Activated naive CD8-positive, alpha-beta T cell treated with anti-CD3 and anti-CD28 coated beads, Interleukin-2, amount 10 ng/mL, durations not matched to agents 7 days and 5 days (primary cell): ENCODE measurements around the gene FKBP5. TPM values are rescaled to one million over a fixed set of nuclear protein-coding genes. Genes with fewer than 3 reads are reported as not detected.
A peak's percentile ranks its signal among the peaks of the same experiment; 100 is the strongest.

Experiments used
- ATAC-seq: fragments of 150-1000 bp; cut with Tn5 transposase; one replicate; pipeline ENCODE4 v1.10.0; 2021; ENCODE audit warnings: low read depth, moderate library complexity
- POLR2A ChIA-PET: fragments of 350-600 bp; sonication (Branson Sonifier 250); formaldehyde crosslinking; loops from one replicate; lab custom pipeline; 2021; ENCODE audit warnings: antibody characterized with exemption; lab: Charles Lee
- DNase-seq: peaks from one replicate; pipeline ENCODE4 v3.0.0; 2021
- H3K27ac Mint-ChIP-seq: one replicate; pipeline ENCODE4 v1.8.0; 2022; ENCODE audit warnings: mild to moderate bottlenecking, mixed read lengths
- H3K27me3 Mint-ChIP-seq: one replicate; pipeline ENCODE4 v1.8.0; 2022; ENCODE audit warnings: mild to moderate bottlenecking, moderate library complexity, mixed read lengths
- H3K36me3 Mint-ChIP-seq: one replicate; pipeline ENCODE4 v1.8.0; 2021; ENCODE audit warnings: mild to moderate bottlenecking, mixed read lengths
- H3K4me1 Mint-ChIP-seq: one replicate; pipeline ENCODE4 v1.8.0; 2021; ENCODE audit warnings: mixed read lengths
- H3K4me3 Mint-ChIP-seq: one replicate; pipeline ENCODE4 v1.8.0; 2022; ENCODE audit warnings: mild to moderate bottlenecking, moderate library complexity, mixed read lengths
- H3K9me3 Mint-ChIP-seq: one replicate; pipeline ENCODE4 v1.8.0; 2021; ENCODE audit warnings: mixed read lengths
- total RNA-seq, 2 experiments: library from RNA; stranded (reverse); gene quantifications; one replicate each; pipeline ENCODE4 v1.2.3, GENCODE V29; 2021

The FKBP5 gene
- total RNA-seq, 2 experiments from 2014 or later: 78.6 to 79.8 TPM

DNA sequence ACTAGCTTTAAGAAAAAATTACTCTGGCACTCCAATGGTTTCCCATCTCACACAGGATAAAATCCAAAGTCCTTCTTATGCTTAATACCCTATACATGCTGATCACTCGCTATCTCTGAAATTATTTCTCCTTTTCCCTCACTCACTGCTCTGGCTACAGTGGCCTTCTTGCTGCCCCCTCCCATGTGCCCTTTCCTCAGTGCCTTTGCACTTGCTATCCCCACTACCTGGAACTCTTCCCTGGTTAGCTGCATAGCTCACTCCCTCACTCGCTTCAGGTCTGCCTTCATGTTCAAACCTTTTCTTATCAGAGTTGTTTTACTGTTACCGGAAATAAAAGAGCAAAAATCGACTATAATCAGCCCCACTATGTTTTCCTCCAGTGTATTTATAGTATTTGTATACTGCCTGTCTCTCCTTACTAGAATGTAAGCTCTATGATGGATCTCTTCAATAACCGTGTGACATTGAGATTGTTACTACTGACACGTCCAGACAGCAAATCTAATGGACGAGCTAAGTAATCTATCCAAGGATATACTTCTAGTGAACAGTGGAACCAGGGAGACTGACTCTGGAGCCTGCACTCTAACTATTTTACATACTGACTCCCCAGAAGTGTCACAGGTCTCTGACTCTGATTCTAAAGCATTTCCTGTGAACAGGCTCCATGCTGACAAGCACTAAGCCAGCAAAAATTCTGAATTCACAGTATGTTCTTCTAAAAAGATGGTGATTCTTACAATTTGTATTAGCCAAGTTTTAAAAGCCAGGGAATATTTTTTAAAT is 25.1 kb downstream of the FKBP5 start:
- no peaks in the 10 kb centered on the region for H3K36me3 Mint-ChIP-seq
- DNase-seq: no peak
- POLR2A ChIA-PET: interaction anchor here (0.7 to 1.5 kb wide), 7 partner anchors 11 to 69 kb away, joined by 3 to 5 read pairs (median 3); no protein-coding TSS in a partner anchor

DNA sequence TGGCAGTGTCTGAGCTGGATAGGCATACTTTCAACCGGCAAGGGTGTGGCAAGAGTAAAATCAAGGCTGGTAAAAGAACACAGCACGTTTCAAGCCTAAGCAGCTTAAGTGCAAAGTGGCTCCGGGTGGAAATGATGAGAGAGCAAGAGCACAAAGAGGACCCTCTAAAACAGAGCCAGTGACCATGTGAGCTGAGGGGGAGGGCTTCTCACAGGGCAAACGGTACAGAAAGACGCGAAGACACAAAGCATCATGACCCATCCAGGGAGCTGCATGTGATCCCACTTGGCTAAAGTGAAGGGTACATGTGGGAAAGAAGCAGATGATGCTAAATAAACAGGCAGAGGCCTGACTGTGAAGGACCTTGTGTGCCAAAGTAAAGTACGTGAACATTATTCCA is 25.7 kb downstream of the FKBP5 start:
- POLR2A ChIA-PET: interaction anchor here (0.7 to 1.5 kb wide), 5 partner anchors 11 to 69 kb away, joined by 3 to 5 read pairs (median 3); no protein-coding TSS in a partner anchor
- H3K4me1 Mint-ChIP-seq: peaks cover 4% of the 10 kb centered on the region
- H3K9me3 Mint-ChIP-seq: no peaks in the 10 kb centered on the region
- no peak for DNase-seq
- ATAC-seq: no peak
- H3K4me3 Mint-ChIP-seq: no peak overlapping the region
- H3K27me3 Mint-ChIP-seq: no peaks in the 10 kb centered on the region
- H3K36me3 Mint-ChIP-seq: no peaks in the 10 kb centered on the region
- no peak overlapping the region for H3K27ac Mint-ChIP-seq

More for the DNA sequence above, 25.1 kb downstream of the FKBP5 start:
- Mint-ChIP-seq H3K27me3 (no peaks in the 10 kb centered on the region), H3K9me3 (no peaks in the 10 kb centered on the region), H3K27ac (no peak overlapping the region), H3K4me1 (peaks cover 7% of the 10 kb centered on the region), H3K4me3 (no peak overlapping the region)
- ATAC-seq: peak; percentile 74

DNA sequence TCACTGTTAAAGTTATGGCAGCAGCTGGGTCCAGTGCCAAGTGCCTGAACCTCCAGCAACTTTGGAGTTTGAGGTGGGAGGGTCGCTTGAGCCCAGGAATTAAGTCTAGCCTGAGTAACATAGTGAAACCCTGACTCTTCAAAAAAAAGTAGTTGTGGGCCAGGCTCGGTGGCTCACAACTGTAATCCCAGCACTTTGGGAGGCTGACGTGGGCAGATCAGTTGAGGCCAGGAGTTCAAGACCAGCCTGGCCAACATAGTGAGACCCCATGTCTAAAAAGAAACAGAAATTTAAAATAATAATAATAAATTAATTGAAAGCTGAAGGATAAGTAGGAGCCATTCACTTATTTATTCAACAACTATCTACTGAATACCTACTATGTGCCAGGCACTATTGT is 33.8 kb downstream of the FKBP5 start:
- peaks cover 4% of the 10 kb centered on the region for H3K9me3 Mint-ChIP-seq
- POLR2A ChIA-PET: interaction anchor here (0.8 kb wide), 1 partner anchor 10 kb away, joined by 3 read pairs; no protein-coding TSS in a partner anchor

DNA sequence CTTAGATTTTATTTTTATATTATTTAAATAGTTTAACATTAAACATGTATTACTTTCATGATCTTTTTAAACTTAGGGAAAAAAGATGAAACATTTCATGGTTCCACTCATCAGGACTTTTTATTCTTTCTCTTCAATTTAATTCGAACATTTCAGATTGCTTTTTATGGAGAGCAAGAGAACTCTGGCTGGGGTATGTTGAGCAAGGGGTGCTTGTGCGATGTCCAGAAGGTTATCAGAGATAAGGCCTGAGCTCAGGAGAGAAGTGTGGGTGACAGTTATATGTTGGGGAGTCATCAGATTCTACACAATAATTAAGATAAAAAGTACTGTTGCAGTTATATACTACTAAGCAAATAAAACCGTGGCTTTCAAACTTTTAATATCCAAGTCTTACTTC is 37.5 kb downstream of the FKBP5 start:
- POLR2A ChIA-PET: no interaction called here
- H3K36me3 Mint-ChIP-seq: peaks cover 30% of the 10 kb centered on the region
- no peak overlapping the region for H3K4me3 Mint-ChIP-seq
- peaks cover 14% of the 10 kb centered on the region for H3K4me1 Mint-ChIP-seq
- H3K27me3 Mint-ChIP-seq: no peaks in the 10 kb centered on the region
- H3K27ac Mint-ChIP-seq: no peak overlapping the region
- no peak for ATAC-seq
- peaks cover 4% of the 10 kb centered on the region for H3K9me3 Mint-ChIP-seq
- no peak for DNase-seq

More for the DNA sequence above, 33.8 kb downstream of the FKBP5 start:
- ATAC-seq: no peak
- Mint-ChIP-seq H3K4me3 (no peak overlapping the region), H3K4me1 (peaks cover 11% of the 10 kb centered on the region), H3K36me3 (peaks cover 33% of the 10 kb centered on the region), H3K27ac (no peak overlapping the region), H3K27me3 (no peaks in the 10 kb centered on the region)
- DNase-seq: no peak

DNA sequence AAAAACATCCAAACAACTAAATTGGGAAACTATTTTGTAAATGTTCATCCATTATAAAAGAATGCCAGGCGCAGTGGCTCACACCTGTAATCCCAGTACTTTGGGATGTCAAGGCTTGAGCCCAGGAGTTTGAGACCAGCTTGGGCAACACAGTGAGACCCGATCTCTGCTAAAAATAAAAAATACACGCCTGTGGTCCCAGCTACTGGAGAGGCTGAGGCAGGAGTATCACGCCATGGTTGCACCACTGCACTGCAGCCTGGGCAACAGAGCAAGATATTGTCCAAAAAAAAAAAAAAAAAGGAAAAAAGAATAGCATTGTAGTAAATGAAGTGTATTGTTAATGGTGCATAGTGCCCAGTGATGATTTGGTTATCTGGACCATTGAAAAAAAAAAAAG is 38.7 kb downstream of the FKBP5 start:
- no peak for DNase-seq
- Mint-ChIP-seq H3K9me3 (peaks cover 4% of the 10 kb centered on the region), H3K4me3 (no peak overlapping the region), H3K4me1 (peaks cover 13% of the 10 kb centered on the region), H3K36me3 (peaks cover 34% of the 10 kb centered on the region), H3K27ac (no peak overlapping the region), H3K27me3 (no peaks in the 10 kb centered on the region)
- POLR2A ChIA-PET: no interaction called here
- ATAC-seq: no peak

DNA sequence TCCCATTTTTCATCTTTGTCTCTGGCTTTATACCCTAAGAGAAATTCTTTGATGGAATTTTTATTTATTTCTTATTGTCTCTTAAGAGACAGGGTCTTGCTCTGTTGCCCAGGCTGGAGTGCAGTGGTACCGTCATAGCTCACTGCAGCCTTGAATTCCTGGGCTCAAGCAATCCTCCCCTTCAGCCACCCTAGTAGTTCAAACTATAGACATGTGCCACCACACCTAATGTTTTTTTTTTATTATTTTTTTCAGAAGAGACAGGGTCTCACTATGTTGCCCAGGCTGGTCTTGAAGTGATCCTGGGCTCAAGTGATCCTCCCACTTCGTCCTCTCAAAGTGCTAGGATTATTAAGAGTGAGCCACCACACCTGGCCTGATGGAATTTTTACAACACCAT is 40.5 kb downstream of the FKBP5 start:
- Mint-ChIP-seq H3K27ac (no peak overlapping the region), H3K9me3 (peaks cover 1% of the 10 kb centered on the region), H3K27me3 (no peaks in the 10 kb centered on the region), H3K4me3 (no peak overlapping the region), H3K36me3 (peaks cover 32% of the 10 kb centered on the region), H3K4me1 (peaks cover 17% of the 10 kb centered on the region)
- ATAC-seq: no peak
- POLR2A ChIA-PET: no interaction called here
- DNase-seq: no peak

DNA sequence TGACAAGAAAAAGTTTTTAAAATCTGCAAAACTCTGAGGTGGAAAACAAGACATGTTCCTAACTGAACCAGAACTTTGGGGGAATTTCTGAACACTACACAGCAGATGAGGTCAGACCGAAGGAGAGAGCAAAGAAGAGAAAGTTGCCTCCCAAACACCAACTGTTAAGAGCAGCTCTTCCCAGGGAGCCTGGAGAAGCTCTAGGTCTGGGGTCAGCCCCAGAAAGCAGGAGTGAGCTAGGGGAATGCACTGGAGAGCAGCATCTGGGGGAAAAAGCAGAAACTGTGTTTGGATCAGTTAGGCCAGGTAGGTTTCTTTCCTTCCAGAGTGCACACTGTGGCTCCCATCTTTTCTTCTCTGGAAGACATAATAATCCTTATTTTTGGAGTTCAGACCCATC is 41.3 kb downstream of the FKBP5 start:
- ATAC-seq (no peak), DNase-seq (no peak)
- Mint-ChIP-seq H3K27me3 (no peaks in the 10 kb centered on the region), H3K9me3 (no peaks in the 10 kb centered on the region), H3K4me3 (no peak overlapping the region), H3K36me3 (peaks cover 31% of the 10 kb centered on the region), H3K4me1 (peaks cover 24% of the 10 kb centered on the region), H3K27ac (no peak overlapping the region)
- POLR2A ChIA-PET: no interaction called here

DNA sequence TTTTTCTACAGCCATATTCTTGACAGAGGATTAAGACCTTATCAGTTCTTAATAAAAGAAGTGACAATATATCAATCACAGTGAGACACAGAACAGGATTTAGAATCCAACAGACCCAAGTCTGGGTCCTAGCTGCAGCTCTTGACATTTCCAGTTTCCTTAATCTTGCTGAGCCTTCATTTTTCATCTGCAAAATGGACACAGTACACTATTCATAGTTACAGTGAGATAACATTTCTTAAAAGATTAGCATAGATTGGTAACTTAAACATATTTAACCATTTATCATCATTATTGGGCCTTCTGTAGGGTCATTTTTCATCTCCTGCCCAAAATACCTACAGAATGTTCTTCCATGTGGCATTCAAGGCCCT is 45.6 kb downstream of the FKBP5 start:
- POLR2A ChIA-PET: interaction anchor here (1.2 kb wide), 1 partner anchor 40 kb away, joined by 3 read pairs; no protein-coding TSS in a partner anchor
- Mint-ChIP-seq H3K36me3 (peaks cover 29% of the 10 kb centered on the region), H3K27me3 (no peaks in the 10 kb centered on the region), H3K9me3 (no peaks in the 10 kb centered on the region), H3K4me1 (peaks cover 28% of the 10 kb centered on the region), H3K27ac (peak overlapping the region; percentile 28), H3K4me3 (no peak overlapping the region)
- DNase-seq (no peak), ATAC-seq (no peak)

DNA sequence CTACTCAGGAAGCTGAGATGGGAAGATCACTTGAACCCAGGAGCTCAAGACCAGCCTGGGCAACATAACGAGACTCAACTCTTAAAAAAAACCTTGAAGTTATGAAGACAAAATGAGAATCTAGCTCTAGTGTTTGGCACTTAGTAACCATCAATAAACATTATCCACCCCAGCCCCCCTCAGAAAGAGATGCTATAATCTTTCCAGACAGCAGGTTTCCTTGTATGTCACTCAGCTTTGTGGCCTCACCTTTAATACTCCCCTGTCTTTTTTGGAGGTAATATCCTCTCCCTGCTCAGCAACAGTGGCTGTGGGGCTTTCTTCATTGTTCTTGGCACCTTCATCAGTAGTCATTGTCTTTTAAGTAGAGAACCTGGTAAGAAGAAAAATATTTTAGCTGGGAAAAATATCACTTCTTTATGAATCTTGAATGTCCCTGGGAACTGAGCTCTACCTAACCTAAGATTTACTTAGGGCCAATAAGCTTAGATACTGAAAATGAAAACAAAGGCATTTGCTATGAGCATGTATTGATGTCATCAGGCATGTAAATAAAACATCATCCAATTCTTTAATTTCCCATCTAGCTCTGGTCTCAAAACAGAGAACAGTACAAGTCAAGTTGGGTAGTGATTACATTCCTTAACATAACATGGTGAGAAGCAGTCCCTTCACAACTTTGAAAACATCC is 46.1 kb downstream of the FKBP5 start:
- DNase-seq (no peak), ATAC-seq (no peak)
- H3K9me3 Mint-ChIP-seq: no peaks in the 10 kb centered on the region
- POLR2A ChIA-PET: interaction anchor here (1.2 kb wide), 1 partner anchor 39 kb away, joined by 3 read pairs; no protein-coding TSS in a partner anchor
- H3K27me3 Mint-ChIP-seq: no peaks in the 10 kb centered on the region
- H3K27ac Mint-ChIP-seq: no peak overlapping the region
- H3K4me1 Mint-ChIP-seq: peaks cover 26% of the 10 kb centered on the region
- H3K4me3 Mint-ChIP-seq: no peak overlapping the region
- H3K36me3 Mint-ChIP-seq: peaks cover 29% of the 10 kb centered on the region

DNA sequence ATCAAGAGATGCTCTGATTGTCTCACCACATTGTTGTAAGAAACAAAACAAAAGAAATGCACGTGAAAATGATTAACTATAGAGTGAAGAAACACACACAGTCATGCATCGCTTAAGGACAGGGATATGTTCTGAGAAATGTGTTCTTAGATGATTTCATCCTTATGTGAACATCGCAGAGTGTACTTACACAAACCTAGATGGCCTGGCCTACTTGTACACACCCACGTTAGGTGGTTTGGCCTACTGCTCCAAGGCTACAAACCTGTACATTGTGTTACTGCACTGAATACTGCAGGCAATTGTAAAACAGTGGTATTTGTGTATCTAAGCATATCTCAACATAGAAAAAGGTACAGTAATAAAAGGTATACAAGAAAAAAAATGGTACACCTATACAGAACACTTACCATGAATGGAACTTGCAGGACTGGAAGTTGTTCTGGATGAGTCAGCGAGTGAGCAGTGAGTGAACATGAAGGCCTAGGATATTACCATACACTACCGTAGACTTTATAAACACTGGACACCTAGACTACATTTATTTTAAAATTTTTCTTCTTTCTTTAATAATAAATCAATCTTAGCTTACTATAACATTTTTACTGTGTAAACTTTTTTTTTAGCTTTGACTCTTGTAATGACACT is 48.6 kb downstream of the FKBP5 start:
- no peak overlapping the region for H3K4me3 Mint-ChIP-seq
- no peaks in the 10 kb centered on the region for H3K27me3 Mint-ChIP-seq
- peaks cover 32% of the 10 kb centered on the region for H3K4me1 Mint-ChIP-seq
- no peak for DNase-seq
- ATAC-seq: no peak
- H3K36me3 Mint-ChIP-seq: peaks cover 31% of the 10 kb centered on the region
- peak overlapping the region; percentile 18 for H3K27ac Mint-ChIP-seq
- POLR2A ChIA-PET: no interaction called here
- H3K9me3 Mint-ChIP-seq: no peaks in the 10 kb centered on the region

DNA sequence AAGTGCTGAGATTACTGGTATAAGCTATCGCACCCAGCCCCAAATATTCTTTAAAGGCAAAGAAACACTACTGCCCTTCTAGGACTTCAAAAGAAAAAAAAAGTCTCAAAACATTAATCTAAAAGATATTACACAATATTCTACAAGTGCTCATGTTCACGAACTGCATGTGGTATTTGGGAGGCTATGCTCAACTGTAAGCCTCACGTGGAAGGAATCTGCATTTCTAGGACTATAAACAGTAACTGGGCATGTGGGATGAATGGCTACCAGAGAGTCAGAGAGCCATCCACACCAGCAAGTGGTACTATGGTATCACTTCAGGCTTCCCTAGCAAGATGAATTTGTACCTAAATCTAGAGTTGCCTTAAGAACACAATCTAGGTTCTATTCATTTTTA is 50.0 kb downstream of the FKBP5 start:
- POLR2A ChIA-PET: interaction anchor here (1.1 kb wide), 1 partner anchor 20 kb away, joined by 4 read pairs; no protein-coding TSS in a partner anchor
- DNase-seq (no peak), ATAC-seq (no peak)
- Mint-ChIP-seq H3K27me3 (no peaks in the 10 kb centered on the region), H3K4me1 (peaks cover 35% of the 10 kb centered on the region), H3K9me3 (no peaks in the 10 kb centered on the region), H3K36me3 (peaks cover 28% of the 10 kb centered on the region), H3K27ac (no peak overlapping the region), H3K4me3 (no peak overlapping the region)

DNA sequence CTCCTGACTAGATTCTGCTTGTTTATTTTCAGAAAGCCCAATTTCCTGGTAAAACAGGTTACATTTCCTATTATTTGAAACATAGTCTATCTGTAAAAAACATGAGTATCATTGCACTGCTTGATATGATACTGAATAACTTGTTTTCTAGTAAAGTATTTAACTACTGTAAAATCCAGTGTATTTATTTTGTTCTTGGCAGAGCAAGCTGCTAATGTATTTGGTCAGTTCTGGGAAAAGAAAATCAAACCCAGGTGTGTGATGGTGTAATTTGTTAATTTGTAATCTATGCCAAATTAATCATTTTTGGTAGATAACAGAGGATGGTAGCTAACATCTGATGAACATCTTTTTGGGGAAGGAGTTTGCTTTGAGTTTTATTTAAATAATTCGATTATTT is 50.8 kb downstream of the FKBP5 start:
- POLR2A ChIA-PET: interaction anchor here (1.1 kb wide), 1 partner anchor 21 kb away, joined by 4 read pairs; no protein-coding TSS in a partner anchor
- H3K27me3 Mint-ChIP-seq: no peaks in the 10 kb centered on the region
- no peak overlapping the region for H3K27ac Mint-ChIP-seq
- H3K4me3 Mint-ChIP-seq: no peak overlapping the region
- H3K9me3 Mint-ChIP-seq: no peaks in the 10 kb centered on the region
- no peak for DNase-seq
- ATAC-seq: no peak
- H3K36me3 Mint-ChIP-seq: peaks cover 23% of the 10 kb centered on the region
- peaks cover 27% of the 10 kb centered on the region for H3K4me1 Mint-ChIP-seq
